Endometrium (tissue), 2 donors: ENCODE results near the gene SEMA5A.

ENCODE experiments used
- FAIRE-seq: peaks from 2 replicates; lab custom pipeline; 2012; peaks lifted over from hg19 to GRCh38; lab: Jason Lieb, UNC
- donor health status: control.
- donor health status: control.

Gene SEMA5A

DNA sequence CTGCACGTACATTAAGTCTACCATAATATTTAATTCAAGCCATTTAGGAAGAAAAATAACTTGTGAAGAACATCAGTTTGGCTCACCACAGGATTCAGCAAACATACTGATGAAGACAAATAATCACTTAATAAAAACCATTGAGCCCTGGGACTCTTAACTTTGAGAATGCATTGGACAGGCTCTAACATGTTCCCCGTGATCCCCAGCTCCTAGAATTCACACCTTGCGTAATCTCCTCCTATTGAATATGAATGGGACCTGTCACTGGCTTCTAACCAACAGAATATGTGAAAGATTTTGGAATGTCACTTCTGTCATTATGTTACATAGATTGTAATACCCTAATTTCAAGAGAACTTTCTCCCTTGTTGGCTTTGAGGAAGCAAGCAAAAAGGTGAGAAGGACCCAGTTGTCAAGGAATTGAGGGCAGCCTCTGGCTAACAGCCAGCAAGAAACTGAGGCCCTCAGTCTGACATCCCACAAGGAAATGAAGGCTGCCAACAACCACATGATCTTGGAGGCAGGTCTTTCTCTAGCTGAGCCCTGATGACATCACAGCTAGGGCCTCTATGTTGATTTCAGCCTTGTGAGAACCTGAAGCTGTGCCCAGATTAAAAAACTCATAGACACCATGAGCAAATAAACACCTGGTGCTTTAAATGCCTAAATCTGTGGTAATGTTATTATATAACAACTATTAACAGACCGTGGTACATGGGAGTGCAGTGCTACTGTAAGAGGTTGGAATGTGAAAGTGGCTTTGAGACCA lies 433.2 kb downstream of the SEMA5A start:
- no peak for FAIRE-seq

DNA sequence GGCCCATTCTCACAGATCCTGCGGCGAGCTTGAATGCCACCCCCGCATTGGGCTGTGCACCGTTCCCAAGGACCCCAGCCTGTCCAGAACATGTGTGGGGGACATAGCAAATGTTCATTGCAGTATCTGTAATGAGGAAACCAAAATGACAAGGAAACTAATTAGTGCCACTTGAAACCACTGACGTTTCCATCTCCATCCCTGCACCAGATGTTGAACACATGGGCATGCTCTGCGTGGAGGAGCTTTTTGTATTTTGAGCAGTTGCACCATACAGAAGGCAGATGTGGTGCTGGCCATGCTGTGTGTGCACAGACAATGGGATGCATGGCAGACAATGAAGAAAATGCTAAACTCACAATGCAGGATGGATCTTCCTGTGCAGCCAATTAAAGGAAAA lies 437.7 kb downstream of the SEMA5A start:
- FAIRE-seq, result no peak

DNA sequence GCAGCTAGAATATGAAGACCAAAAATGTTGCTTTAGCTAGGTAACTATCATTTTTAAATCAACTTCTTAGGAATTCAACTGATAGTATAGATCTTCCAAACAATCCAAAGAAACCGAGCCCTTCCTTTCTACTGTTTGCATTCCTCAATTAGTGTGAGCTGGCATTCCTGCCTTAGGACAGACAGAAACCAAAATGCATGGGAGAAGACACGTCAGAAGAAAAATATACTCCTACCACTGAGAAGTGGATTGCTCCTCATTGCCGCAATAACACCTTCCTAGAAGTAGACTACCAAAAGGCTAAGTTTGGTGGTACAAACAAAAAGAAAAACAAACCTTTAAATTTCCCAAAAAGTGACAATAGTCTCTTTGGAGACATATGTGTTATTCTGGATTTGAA lies 440.0 kb downstream of the SEMA5A start:
- FAIRE-seq, result no peak

DNA sequence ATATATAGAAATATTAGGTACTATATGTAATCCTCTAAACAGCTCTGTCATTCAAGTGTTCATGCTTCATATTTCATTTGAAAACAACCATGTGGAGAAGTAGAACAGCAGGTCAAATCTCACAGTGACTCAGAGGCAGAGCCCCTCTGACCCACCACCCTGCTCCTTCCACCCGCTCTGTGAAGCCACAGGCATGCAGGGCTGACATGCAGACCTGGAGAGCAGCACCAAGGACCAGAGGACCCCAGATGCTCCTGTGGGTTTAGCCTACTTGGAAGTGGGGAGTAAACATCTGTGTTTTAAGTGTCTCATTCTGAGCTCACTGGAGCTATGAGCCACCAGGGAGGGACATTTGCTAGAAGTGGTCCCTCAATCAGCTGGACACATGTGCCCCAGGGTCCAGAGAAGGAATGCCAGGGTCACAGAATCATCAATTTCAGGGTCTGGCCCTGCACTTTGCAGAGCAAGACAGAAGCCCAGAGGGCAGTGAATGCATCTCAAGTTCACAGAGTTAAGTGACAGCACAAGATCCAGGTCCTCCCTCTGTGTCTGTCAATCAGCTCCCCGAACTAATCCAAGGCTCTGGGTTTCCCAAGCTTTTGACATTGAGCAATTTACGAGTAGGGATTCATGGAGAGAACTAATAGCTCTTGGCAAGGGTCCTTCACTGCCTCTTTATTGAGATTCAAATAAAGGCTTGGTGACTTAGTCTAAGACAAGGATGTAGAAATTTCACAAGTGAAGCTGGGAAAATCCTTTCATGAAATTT lies 441.1 kb downstream of the SEMA5A start:
- FAIRE-seq, result no peak

DNA sequence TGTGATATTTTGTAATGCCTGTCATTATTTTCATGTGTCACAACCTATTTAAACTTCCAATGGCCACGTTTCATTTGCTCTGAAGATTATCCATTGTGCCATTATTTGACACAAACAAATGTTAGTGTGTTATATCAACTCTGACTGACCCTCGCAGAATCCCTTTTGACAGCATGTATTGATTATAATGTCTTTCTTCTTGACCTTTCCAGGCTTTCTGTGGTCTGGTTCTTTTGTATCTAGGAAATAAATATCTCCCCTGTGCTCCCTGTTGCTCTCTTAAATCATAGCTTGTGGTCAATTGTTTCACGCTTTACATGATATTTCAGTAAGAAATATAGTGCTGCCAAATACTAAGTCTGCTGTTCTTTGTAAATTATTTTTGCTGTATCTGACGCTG lies 442.6 kb downstream of the SEMA5A start:
- no peak for FAIRE-seq

DNA sequence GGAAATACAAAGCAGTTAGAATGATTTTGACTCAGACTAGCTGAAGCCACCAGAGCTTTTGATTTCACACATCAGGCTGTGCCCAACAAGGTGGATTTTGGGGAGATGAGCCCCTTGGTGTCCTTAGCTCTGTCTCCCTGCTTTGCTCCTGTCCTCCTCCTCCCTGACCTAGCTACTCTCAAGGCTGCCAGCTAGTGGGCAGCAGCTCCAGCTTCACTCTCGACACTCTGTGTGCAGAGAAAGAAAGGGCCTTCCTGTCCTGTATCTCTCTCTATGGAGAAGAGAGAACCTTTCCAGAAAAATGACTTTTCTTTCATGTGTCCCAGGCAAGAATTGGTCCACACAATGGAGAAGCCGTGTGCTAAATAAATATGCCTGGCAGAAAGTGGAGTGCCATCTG lies 446.2 kb downstream of the SEMA5A start:
- FAIRE-seq, result no peak

DNA sequence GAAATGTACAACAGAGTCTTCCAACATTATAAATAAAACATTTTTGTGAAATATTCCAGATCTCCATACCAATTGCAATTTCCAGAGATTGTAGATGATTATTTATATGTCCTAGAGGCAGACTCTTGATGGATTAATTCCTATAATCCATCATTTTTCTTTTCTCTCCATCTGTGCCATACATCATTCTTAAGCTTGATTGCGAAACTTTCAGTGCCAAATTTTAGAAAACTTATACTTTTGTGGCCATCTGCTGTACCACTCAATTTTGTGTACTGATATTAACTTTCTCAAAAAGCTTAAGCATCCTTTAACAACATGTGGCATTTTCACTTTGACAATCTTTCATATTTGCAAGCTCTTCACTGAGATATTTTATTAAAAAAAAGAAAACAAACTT lies 446.9 kb downstream of the SEMA5A start:
- FAIRE-seq, result no peak

DNA sequence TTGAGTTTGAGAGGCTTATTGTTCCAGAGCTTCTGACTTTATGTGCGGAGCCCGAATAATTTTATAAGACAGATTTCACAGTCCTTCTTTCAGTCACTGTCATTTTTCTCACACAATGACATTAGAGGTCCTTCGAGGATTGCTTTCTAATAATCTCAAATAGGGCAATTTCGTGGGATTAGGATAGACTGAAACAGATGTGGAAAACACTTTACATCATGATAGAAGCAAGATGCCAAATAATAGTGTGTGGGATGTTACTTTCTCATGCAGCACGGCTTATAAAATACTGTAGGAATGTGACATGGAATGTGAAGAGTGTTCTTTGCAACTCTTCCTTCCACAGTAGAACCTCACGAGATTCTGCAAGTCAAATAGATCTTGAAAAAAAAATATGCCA lies 451.3 kb downstream of the SEMA5A start:
- FAIRE-seq, result peak; percentile 39

DNA sequence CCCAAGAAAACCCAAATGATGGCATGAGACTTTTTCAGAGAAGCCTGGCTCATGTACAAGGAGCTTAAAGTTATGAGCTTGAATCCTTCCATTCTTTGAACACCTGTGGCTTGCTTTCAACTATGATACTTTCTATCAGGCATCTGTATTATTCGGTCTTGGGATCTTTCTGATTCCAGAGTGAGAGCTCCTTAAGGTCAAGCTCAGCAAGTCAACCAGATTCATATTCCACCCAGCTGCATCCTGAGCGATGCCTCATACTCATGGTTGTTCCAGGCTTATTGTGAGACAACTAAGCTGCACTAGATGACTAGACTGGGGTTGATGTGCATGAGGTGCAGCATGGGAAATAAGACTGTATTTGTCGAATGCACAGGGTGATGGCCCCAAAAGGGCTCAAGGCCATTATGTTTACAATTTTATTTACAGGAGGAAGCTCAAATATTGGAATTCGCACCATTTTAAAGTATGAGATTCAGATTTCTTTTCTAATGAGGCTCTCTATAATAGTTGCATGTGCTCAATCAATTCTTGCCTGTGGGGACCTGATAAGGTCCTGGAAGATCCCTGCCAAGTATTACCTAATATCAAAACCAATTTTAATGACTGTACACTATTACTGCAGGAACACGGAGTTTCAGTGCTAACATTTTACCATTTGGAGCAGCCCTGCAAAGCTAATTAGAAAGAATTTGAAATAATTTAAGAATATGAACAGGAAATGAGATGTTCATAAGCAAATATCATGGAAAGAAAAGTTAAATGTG lies 453.8 kb downstream of the SEMA5A start:
- no peak for FAIRE-seq

DNA sequence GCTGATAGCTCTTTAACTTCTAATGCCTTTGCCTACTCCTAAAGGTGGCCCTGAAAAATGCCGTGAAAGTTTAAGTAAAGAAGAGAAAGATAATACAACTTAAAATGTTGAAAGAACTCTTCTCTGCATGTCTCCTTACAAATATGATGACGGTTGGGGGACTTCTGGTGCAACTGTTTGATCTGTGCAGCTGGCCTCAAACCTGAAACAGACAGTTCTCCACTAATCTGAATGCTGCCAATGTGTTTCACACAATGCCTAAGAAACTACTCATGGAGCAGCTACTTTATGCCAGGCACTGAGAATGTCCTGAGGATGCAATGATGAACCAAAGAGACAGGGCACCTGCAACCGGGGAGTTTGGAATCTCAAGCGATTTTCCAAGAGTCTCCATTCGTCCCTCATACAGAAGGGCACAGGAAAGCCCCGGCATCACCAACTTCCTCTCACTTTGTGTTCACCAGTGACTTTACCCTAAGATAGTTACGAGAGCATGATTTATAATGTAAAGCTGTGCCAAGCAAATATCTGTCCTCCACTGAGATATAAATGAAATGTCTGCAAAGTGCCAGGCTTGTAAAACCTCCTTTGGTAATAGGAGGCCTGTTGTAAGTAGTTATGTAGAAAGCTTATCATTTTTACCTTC lies 455.4 kb downstream of the SEMA5A start:
- FAIRE-seq, result no peak

DNA sequence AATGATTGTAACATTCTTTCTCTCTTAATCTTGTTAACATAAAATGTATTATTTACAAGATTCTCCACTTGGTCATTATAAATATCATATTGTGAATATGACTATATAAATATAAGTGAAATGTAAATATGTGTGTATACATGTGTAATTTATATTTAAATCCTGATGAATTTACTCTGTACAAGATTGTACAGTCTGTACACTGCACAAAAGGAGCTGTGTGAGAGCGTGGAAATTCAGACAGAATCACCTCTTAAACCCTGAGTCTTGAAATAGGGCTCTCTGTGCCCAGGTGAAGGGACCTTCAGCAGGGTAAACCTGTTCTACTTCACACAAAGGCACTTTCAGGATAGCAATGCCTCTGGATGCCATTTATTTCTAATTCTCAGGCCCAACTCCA lies 456.0 kb downstream of the SEMA5A start:
- FAIRE-seq, result no peak

DNA sequence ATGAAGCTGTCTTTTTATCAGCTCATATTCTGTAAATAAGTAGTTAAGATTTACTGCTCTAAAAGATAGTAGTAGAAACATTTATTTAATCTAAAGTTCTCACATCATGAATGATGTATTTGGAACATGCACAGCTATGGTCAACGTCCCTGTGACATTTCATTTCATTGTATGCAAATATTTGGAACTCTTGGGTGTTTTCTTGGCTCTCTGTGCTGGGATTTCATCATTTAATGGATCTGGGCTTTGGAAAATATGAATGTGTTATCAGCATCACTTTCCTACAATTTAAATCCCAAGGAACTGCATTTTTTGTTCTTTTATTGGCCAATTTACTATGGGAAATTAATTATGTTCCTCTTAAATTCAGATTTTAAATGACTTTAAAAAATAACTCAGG lies 462.9 kb downstream of the SEMA5A start:
- FAIRE-seq, result no peak

DNA sequence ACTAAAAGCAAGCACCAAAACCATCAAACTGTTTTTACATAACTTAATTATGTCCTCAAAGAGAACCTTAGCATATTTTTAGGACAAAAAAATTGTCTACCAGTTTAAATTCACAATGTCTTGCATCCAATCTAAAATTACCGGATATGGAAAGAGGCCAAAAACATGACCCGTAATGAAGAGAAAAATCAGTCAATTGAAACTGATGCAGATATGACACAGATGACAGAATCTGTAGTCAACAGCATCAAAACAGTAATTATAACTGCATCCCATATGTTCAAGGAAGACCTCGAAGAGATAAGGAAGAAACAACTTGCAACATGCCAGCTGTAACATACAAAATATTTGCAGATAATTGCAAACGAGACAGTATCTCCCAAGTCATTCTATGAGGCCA lies 473.2 kb downstream of the SEMA5A start:
- no peak for FAIRE-seq

DNA sequence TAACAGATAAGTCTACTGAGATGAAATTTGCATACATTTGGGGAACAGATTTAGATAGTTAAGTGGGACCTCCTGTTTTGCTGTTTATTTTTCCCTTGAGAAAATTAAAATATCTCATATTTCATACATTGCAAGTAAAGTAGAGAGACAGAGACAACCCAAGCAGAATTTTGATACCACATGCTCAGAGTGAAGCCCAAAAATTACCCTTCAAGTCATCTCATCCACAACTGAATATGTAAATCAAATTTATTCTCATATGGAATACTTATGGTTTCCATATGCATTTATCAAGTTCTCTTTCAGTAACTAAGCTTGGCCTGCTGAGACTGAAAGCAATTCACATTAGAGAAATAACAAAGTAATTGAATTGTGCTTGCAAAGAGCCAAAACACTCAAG lies 474.4 kb downstream of the SEMA5A start:
- no peak for FAIRE-seq

DNA sequence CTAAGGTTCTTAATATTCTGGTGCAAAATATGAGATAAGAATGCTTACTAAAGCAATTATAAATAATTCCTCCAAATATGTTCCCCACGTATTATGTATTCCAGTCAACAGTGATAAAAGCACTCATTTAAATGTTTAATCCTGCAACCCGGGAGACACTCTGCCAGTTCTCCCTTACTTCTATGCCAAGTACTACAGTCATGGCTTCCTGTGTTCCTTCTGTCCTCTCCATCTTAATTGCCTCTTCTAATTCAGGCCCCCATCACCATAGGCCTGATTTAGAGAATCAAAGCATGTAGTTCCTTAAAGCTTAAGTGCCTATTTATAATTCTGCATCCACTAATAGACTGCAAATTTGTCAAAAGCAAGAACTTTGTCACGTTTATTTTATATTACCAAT lies 474.8 kb downstream of the SEMA5A start:
- no peak for FAIRE-seq

DNA sequence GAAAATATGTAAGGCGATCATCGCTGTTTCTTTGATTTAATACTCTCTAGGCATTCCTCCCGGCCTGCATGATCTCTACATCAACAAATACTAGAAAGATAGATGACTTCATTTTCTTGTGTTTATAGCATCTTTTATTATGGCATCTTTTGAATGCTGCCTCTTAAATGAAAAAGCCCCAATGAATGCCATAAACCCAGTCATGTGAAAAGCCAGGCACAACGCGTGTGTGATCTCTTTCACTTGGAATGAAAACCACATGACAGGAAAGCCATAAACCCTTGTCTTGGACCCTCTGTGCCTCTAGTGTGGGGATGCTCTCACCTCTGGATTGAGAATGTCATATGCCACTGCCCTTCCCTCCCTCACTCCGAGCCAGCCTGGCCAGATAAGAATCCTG lies 476.2 kb downstream of the SEMA5A start:
- peak; percentile 76 for FAIRE-seq

DNA sequence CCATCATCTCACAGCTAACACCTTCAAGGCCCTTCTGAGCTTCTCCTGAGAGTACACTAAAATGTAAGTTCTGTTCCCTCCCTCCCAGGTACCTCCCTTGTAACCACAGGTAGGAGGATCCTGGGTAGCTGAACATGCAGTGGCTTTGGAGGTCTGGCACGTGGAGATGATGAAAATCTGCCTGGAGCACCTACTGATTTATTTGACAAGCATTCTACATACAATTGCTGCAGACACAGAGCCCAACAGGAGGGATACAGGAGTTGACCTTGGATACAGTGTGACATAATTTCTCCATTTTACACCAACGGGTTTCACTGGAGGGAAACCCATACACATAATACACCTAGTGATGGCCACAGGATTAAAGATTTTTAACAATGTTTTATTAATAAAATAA lies 478.7 kb downstream of the SEMA5A start:
- FAIRE-seq, result no peak

DNA sequence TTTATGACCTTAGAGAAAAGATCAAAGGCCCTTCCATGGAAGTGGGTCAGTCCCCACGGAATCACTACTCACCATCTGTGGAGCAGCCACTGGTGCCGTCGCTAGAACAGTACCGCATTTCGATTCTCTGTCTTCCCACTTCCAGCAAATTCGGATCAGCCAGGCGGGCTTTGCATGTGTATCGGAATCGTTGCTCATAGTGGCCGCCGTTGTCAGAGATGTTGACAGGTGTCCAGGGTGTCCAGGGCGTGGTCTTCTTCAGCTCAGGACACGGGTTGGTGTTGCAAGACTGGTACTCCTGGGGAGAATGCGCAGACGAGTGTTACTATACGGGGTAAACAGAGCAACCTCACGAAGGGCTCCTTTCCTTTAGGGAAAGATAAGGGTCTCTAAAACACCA lies 479.5 kb downstream of the SEMA5A start:
- FAIRE-seq, result no peak

DNA sequence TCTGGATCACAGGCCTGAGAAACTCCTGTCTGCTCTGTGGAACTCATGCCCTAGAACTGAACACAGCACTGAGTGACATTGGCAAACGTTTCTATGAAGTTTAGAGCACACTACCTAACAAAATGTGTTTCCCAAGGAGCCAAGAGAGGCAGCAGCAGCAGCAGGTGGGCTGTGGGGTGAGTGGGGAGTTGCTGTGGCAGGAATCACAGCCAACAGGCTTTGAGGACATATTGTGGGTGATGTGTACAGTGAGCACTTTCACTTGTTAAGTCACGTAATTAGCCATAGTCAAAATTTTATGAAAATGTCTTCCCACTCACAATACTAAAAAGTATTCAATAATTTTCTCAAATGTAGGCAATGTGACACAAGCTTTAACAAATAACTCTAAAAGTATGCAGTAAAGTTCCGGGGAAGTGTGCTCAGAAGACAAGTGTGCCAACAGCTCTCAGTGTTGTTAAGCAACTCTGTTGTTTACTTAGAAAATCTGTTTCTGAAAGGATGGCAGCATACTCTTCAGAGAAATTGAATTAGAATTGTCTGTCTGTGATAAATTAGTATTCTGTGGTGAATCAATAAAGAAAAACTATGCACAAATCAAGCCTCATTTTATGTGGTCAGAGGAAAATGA lies 482.1 kb downstream of the SEMA5A start:
- no peak for FAIRE-seq

DNA sequence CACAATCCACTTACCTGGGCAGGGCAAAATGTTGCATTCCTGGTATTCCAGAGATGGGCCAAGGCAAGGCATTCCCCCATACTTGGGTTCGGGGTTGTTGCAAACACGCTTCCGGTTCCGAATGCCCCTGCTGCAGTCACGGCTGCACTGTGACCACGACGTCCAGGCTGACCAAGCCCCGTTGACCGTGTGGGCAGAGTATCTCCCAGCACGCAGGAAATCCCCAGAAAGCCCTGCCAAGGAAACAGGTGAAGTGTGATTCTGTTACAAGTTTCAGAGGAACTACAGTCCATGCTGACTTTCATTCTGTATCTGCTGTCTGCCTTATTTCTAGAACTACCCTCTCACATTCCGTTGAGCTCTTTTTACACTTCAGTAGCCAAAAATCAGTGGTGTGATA lies 483.0 kb downstream of the SEMA5A start:
- no peak for FAIRE-seq

DNA sequence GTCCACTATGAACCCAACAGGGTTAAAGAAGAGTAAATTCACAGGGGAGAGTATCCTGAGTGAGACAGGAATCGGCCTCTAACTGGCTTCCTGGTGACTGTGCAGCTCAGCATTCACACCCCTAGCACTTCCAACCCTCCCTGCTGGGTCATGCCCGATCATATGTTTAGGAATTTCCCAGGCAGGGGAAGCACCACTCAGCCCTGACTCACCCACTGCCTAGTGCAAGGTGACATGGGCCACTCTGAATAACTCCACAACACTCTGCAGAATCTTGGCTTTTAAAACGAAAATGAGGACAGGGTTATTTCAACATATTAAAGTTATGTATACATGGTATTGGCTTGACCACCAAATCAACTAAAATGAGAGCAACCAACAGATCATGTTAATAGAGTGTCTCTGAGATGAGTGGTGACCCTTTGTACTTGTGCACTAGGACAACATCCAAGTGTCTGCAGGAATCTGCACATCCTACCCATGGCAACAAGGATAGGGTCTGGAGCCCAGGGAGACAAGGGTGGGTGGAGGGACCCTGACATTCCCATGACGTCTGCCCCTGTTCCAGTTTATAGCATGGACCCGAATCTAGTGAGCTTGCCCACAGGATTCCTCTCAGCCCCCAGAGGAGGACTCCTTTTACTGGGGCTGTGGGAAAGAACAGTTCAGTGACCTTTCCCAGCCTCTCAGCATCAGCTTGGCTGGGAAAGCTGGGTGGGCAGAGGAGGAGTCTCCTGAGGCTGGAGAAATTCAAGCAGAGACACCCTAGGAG lies 485.8 kb downstream of the SEMA5A start:
- no peak for FAIRE-seq
